Mucosa of rectum (tissue), 2 donors: ENCODE measurements around the gene MGP.

Experiments
- H3K27ac ChIP-seq, 2 donors: one replicate each; pipeline ENCODE4 v1.7.0; 2013; ENCODE audit warnings: inconsistent platforms in 2 of 2, low read depth in 2 of 2, low read length in 2 of 2
- H3K27me3 ChIP-seq, 2 donors: one replicate each; pipeline ENCODE4 v1.7.0; 2013; ENCODE audit warnings: low read length in 2 of 2; ENCODE audit not compliant: control insufficient read depth in 2 of 2, insufficient read depth in 2 of 2
- H3K36me3 ChIP-seq, 2 donors: one replicate each; pipeline ENCODE4 v1.7.0; 2013; ENCODE audit warnings: low read length in 2 of 2; ENCODE audit not compliant: control insufficient read depth in 2 of 2, insufficient read depth in 2 of 2
- H3K4me1 ChIP-seq, 2 donors: one replicate each; pipeline ENCODE4 v1.7.0; 2013; ENCODE audit warnings: low read length in 2 of 2, mild to moderate bottlenecking in 1 of 2; ENCODE audit not compliant: control insufficient read depth in 2 of 2, insufficient read depth in 2 of 2
- H3K4me3 ChIP-seq, 2 donors: one replicate each; pipeline ENCODE4 v1.7.0; 2013; ENCODE audit warnings: low read length in 2 of 2
- H3K9ac ChIP-seq, 2 donors: one replicate each; pipeline ENCODE4 v1.7.0; 2013; ENCODE audit warnings: low read length in 2 of 2, low read depth in 1 of 2, mild to moderate bottlenecking in 1 of 2
- H3K9me3 ChIP-seq, 2 donors: one replicate each; pipeline ENCODE4 v1.7.0; 2013; ENCODE audit warnings: low read length in 2 of 2; ENCODE audit not compliant: control insufficient read depth in 2 of 2
- donor health status: healthy.
- donor health status: Normal muscosa, but diverticular disease.

Gene MGP

GRCh38 chr12:14846042-14846587, 39.5 kb downstream of the MGP start:
- H3K4me1 ChIP-seq: peaks cover 0 to 11% of the 10 kb centered on the region in 2 donors
- H3K9me3 ChIP-seq: no peaks in the 10 kb centered on the region
- no peaks in the 10 kb centered on the region for H3K27me3 ChIP-seq
- H3K9ac ChIP-seq: peak overlapping the region in 1 of 2 donors; percentile 14
- H3K27ac ChIP-seq: no peak overlapping the region
- no peaks in the 10 kb centered on the region for H3K36me3 ChIP-seq
- H3K4me3 ChIP-seq: no peak overlapping the region

- H3K4me1 ChIP-seq: peaks cover 0 to 14% of the 10 kb centered on the region in 2 donors
- no peak overlapping the region for H3K9ac ChIP-seq
- H3K27me3 ChIP-seq: no peaks in the 10 kb centered on the region
- H3K4me3 ChIP-seq: no peak overlapping the region
- no peaks in the 10 kb centered on the region for H3K36me3 ChIP-seq
- H3K9me3 ChIP-seq: no peaks in the 10 kb centered on the region
- no peak overlapping the region for H3K27ac ChIP-seq
Measured at GRCh38 chr12:14845350-14845750, 40.3 kb downstream of the MGP start.

- Histone ChIP-seq H3K27me3 (no peaks in the 10 kb centered on the region), H3K9ac (no peak overlapping the region), H3K36me3 (no peaks in the 10 kb centered on the region), H3K9me3 (no peaks in the 10 kb centered on the region), H3K4me1 (peaks cover 0 to 18% of the 10 kb centered on the region in 2 donors), H3K27ac (no peak overlapping the region), H3K4me3 (no peak overlapping the region)
Measured at GRCh38 chr12:14844401-14844800, 41.3 kb downstream of the MGP start.

- H3K36me3 ChIP-seq: no peaks in the 10 kb centered on the region
- H3K9me3 ChIP-seq: no peaks in the 10 kb centered on the region
- no peak within 1 kb of the TSS for H3K4me3 ChIP-seq
- no peaks in the 10 kb centered on the region for H3K27me3 ChIP-seq
- H3K4me1 ChIP-seq: peaks cover 0 to 18% of the 10 kb centered on the region in 2 donors
- no peak within 1 kb of the TSS for H3K9ac ChIP-seq
- H3K27ac ChIP-seq: no peak within 1 kb of the TSS
Measured at GRCh38 chr12:14843425-14843887, 42.2 kb downstream of the MGP start, which contains the start of gene ART4. Gene ART4 (minus strand): TSS chr12:14843526. CDS start chr12:14843113, 413 bp downstream.

- Histone ChIP-seq H3K27me3 (no peaks in the 10 kb centered on the region), H3K4me3 (no peak overlapping the region), H3K4me1 (peaks cover 0 to 18% of the 10 kb centered on the region in 2 donors), H3K27ac (no peak overlapping the region), H3K9me3 (no peaks in the 10 kb centered on the region), H3K36me3 (no peaks in the 10 kb centered on the region), H3K9ac (no peak overlapping the region)
Measured at GRCh38 chr12:14842315-14842714, 43.3 kb downstream of the MGP start.

- H3K9me3 ChIP-seq: no peaks in the 10 kb centered on the region
- no peaks in the 10 kb centered on the region for H3K36me3 ChIP-seq
- no peak overlapping the region for H3K27ac ChIP-seq
- H3K4me3 ChIP-seq: no peak overlapping the region
- peaks cover 0 to 18% of the 10 kb centered on the region in 2 donors for H3K4me1 ChIP-seq
- no peaks in the 10 kb centered on the region for H3K27me3 ChIP-seq
- no peak overlapping the region for H3K9ac ChIP-seq
Measured at GRCh38 chr12:14841761-14842160, 43.9 kb downstream of the MGP start.

GRCh38 chr12:14840616-14841015, 45.0 kb downstream of the MGP start:
- H3K9ac ChIP-seq: no peak overlapping the region
- H3K27ac ChIP-seq: no peak overlapping the region
- H3K27me3 ChIP-seq: no peaks in the 10 kb centered on the region
- H3K4me1 ChIP-seq: peaks cover 0 to 16% of the 10 kb centered on the region in 2 donors
- no peak overlapping the region for H3K4me3 ChIP-seq
- no peaks in the 10 kb centered on the region for H3K9me3 ChIP-seq
- no peaks in the 10 kb centered on the region for H3K36me3 ChIP-seq

- no peaks in the 10 kb centered on the region for H3K9me3 ChIP-seq
- no peak overlapping the region for H3K9ac ChIP-seq
- H3K27ac ChIP-seq: no peak overlapping the region
- H3K4me3 ChIP-seq: no peak overlapping the region
- no peaks in the 10 kb centered on the region for H3K36me3 ChIP-seq
- H3K4me1 ChIP-seq: peaks cover 0 to 16% of the 10 kb centered on the region in 2 donors
- no peaks in the 10 kb centered on the region for H3K27me3 ChIP-seq
Measured at GRCh38 chr12:14839262-14839661, 46.4 kb downstream of the MGP start.

GRCh38 chr12:14836336-14837210, 49.1 kb downstream of the MGP start:
- Histone ChIP-seq H3K36me3 (no peaks in the 10 kb centered on the region), H3K9ac (no peak overlapping the region), H3K4me3 (no peak overlapping the region), H3K27me3 (no peaks in the 10 kb centered on the region), H3K9me3 (no peaks in the 10 kb centered on the region), H3K27ac (no peak overlapping the region), H3K4me1 (peaks cover 0 to 9% of the 10 kb centered on the region in 2 donors)

GRCh38 chr12:14834509-14834908, 51.1 kb downstream of the MGP start:
- H3K4me1 ChIP-seq: no peaks in the 10 kb centered on the region
- H3K27me3 ChIP-seq: no peaks in the 10 kb centered on the region
- H3K9ac ChIP-seq: no peak overlapping the region
- no peak overlapping the region for H3K27ac ChIP-seq
- H3K4me3 ChIP-seq: no peak overlapping the region
- no peaks in the 10 kb centered on the region for H3K9me3 ChIP-seq
- no peaks in the 10 kb centered on the region for H3K36me3 ChIP-seq
